HG02943 (cell line): ENCODE data around the gene NEU3.

Source experiments
- ATAC-seq: cut with Tn5 transposase; IDR thresholded peaks from one replicate; pipeline ENCODE4 v1.9.1; 2021; ENCODE audit warnings: mild to moderate bottlenecking, low read depth, moderate library complexity; ENCODE audit not compliant: unreplicated experiment

The NEU3 gene

GRCh38 chr11:75055511-75055910, 66.8 kb downstream of the NEU3 start:
- ATAC-seq, result no peak

- no peak for ATAC-seq
Observed at GRCh38 chr11:75056814-75057213, 68.1 kb downstream of the NEU3 start.

DNA sequence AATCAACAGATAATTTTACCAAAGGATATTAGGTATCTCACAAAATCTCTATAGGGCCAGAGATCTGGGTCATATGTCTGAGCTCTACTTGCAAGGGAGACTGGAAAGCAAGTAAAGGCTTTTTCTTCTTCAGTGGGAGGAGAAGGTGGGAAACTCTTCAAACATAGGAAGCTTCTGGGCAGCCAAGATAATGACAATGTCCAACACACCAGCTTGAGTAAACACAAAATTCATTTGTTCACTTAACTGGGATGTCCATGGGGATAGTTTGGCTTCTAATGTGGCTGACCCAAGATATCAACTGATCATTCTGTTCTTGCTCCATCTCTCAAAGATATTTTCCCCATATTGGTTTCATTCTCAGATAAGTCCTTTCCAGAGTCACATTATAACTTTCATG, 70.6 kb downstream of the NEU3 start:
- ATAC-seq, result no peak

DNA sequence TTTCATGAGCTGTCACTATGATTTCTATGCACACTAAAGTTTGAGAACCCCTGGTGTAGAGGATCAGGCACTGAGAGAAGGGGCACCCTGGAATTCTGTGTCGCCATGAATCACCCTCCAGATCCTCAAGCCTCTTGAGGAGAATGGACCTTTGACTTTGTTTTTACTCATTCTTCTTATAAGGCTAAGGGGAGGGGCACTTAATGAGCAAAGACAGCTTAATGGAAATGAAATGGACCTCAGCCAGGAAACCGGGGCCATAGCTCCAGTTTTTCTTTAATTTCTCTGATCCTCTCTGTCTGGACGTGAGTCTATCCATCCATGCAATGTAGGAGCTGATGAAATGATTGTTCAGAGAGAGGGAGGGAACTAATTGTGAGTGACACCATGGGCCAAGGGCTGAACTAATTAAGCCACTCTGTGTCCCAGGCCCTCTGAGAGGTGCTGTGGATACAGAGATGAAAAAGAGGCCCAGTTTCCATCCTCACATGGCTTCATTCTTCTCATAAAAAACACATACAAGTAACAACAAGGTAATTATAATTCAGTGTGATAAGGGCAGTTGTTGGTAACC, 75.1 kb downstream of the NEU3 start:
- no peak for ATAC-seq

DNA sequence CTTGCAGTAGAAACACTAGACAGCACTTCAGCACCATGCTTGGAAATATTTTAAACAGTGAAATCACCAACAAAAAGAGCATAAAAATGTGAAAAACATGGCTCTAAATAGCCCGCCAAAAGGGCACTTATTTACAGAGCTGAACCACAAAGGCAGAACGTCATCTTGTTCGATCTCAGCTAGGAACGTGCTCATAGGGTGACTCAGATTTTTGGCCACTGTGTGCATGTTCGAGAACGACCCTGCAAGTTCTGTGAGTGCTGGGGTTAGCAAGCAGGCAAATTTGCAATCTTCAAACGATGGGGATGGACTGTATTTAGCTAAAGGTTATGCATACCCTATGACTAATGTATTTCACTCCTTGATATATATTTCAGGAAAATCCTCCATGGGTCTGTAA, 77.3 kb downstream of the NEU3 start:
- no peak for ATAC-seq
